NCI-H2196 treated with DMSO at 0.1 percent for 48 hours (cell line): ENCODE results near the gene PLCB3.

Source experiments
- DNase-seq: peaks from one replicate; lab custom pipeline; 2025; ENCODE audit not compliant: unreplicated experiment; lab: John Stamatoyannopoulos, UW

Gene PLCB3

GRCh38 chr11:64265176-64266160 is 14.1 kb downstream of the PLCB3 start:
- no peak for DNase-seq

- no peak for DNase-seq
These were observed 15.0 kb downstream of the PLCB3 start for GRCh38 chr11:64266339-64266738.

GRCh38 chr11:64267207-64267945 is 16.0 kb downstream of the PLCB3 start:
- no peak for DNase-seq

- DNase-seq = peak; percentile 61
These were observed 16.9 kb downstream of the PLCB3 start for GRCh38 chr11:64268025-64268892.

GRCh38 chr11:64268893-64269539 is 17.7 kb downstream of the PLCB3 start:
- DNase-seq = no peak

- peak; percentile 99 for DNase-seq
These were observed 18.4 kb downstream of the PLCB3 start for GRCh38 chr11:64269540-64270220.

GRCh38 chr11:64275031-64275800 is 23.9 kb downstream of the PLCB3 start:
- no peak for DNase-seq

- no peak for DNase-seq
These were observed 24.5 kb downstream of the PLCB3 start for GRCh38 chr11:64275841-64276240.

GRCh38 chr11:64276653-64277431 is 25.5 kb downstream of the PLCB3 start:
- DNase-seq = no peak

GRCh38 chr11:64278576-64279190 is 27.4 kb downstream of the PLCB3 start:
- no peak for DNase-seq

GRCh38 chr11:64281957-64282770 is 30.8 kb downstream of the PLCB3 start:
- DNase-seq = no peak

GRCh38 chr11:64283092-64283491 is 31.8 kb downstream of the PLCB3 start:
- no peak for DNase-seq

GRCh38 chr11:64284048-64284961 is 33.0 kb downstream of the PLCB3 start, which contains the start of gene BAD:
BAD (minus strand) TSS chr11:64284665; CDS start chr11:64284368, 297 bp downstream.
- peak; percentile 84 for DNase-seq

GRCh38 chr11:64284962-64285884 is 33.9 kb downstream of the PLCB3 start, which contains the start of gene GPR137:
GPR137 (plus strand) TSS chr11:64285848; CDS start chr11:64286525, 677 bp downstream.
- DNase-seq = peak; percentile 61
